HepG2 (cell line): ENCODE data around the gene NOTUM. TPM values are rescaled to one million over a fixed set of nuclear protein-coding genes. Genes with fewer than 3 reads are reported as not detected.

Experiments used
- BORCS8-MEF2B ChIP-seq: sonication (generic); formaldehyde crosslinking; IDR thresholded peaks from 2 replicates; pipeline ENCODE4 v1.8.0; 2022; ENCODE audit warnings: mild to moderate bottlenecking, missing genetic modification reagents
- GATAD1 ChIP-seq: IDR thresholded peaks from 2 replicates; pipeline ENCODE4 v1.6.1; 2016; ENCODE audit warnings: missing genetic modification reagents, missing compliant biosample characterization
- MIXL1 ChIP-seq: IDR thresholded peaks from 2 replicates; pipeline ENCODE4 v1.6.1; 2016
- NFIB ChIP-seq: sonication (generic); formaldehyde crosslinking; IDR thresholded peaks from 2 replicates; pipeline ENCODE4 v1.9.0; 2021; ENCODE audit warnings: missing genetic modification reagents, mild to moderate bottlenecking, borderline replicate concordance
- NR2F2 ChIP-seq: IDR thresholded peaks from 2 replicates; pipeline ENCODE4 v1.6.1; 2012; ENCODE audit warnings: low read depth, inconsistent platforms, borderline replicate concordance
- RXRA ChIP-seq: sonication (generic); formaldehyde crosslinking; IDR thresholded peaks from 2 replicates; pipeline ENCODE4 v1.5.1; 2020; ENCODE audit warnings: missing genetic modification reagents
- SATB2 ChIP-seq: sonication (generic); formaldehyde crosslinking; IDR thresholded peaks from 2 replicates; pipeline ENCODE4 v1.5.0; 2020; ENCODE audit warnings: missing genetic modification reagents
- TAF15 ChIP-seq: fragments of 200-400 bp; formaldehyde crosslinking; IDR thresholded peaks from one replicate; pipeline ENCODE4 v1.6.1; 2018; ENCODE audit warnings: mild to moderate bottlenecking, low read depth, low read length; ENCODE audit not compliant: poor library complexity, severe bottlenecking
- ZC3H13 ChIP-seq: sonication (generic); formaldehyde crosslinking; IDR thresholded peaks from 2 replicates; pipeline ENCODE4 v1.8.1; 2023; ENCODE audit warnings: mild to moderate bottlenecking, missing genetic modification reagents, moderate library complexity
- ZNF468 ChIP-seq: sonication (generic); formaldehyde crosslinking; IDR thresholded peaks from 2 replicates; pipeline ENCODE4 v1.8.0; 2022; ENCODE audit warnings: mild to moderate bottlenecking, moderate library complexity, missing genetic modification reagents
- ZNF484 ChIP-seq: sonication (generic); formaldehyde crosslinking; IDR thresholded peaks from 2 replicates; pipeline ENCODE4 v1.5.1; 2020; ENCODE audit warnings: mild to moderate bottlenecking, low read depth, missing genetic modification reagents, borderline replicate concordance
- ZNF558 ChIP-seq: sonication (generic); formaldehyde crosslinking; IDR thresholded peaks from 2 replicates; pipeline ENCODE4 v1.9.0; 2022; ENCODE audit warnings: mild to moderate bottlenecking, missing genetic modification reagents, borderline replicate concordance
- ZNF615 ChIP-seq: sonication (generic); formaldehyde crosslinking; IDR thresholded peaks from 2 replicates; pipeline ENCODE4 v1.5.0; 2020; ENCODE audit warnings: mild to moderate bottlenecking, missing genetic modification reagents, borderline replicate concordance
- ZNF652 ChIP-seq: IDR thresholded peaks from 2 replicates; pipeline ENCODE4 v1.6.1; 2016; ENCODE audit warnings: low read depth, borderline replicate concordance
- ZNF7 ChIP-seq: IDR thresholded peaks from 2 replicates; pipeline ENCODE4 v1.6.1; 2016; ENCODE audit warnings: missing biosample characterization, missing genetic modification reagents
- ZNF879 ChIP-seq: sonication (generic); formaldehyde crosslinking; IDR thresholded peaks from 2 replicates; pipeline ENCODE4 v1.8.1; 2023; ENCODE audit warnings: missing genetic modification reagents
- ZSCAN12 ChIP-seq: sonication (generic); formaldehyde crosslinking; IDR thresholded peaks from 2 replicates; pipeline ENCODE4 v1.9.0; 2021; ENCODE audit warnings: mild to moderate bottlenecking, missing genetic modification reagents
- polyA plus RNA-seq, 8 experiments: library from polyadenylated mRNA; depleted of rRNA in 3 of 8; stranded (reverse) in 7 of 8; unstranded in 1 of 8; fragments of >200 nt; fragmentation: Illumina TruSeq in 4 of 8; extraction: Trizol in 4 of 8; gene quantifications; 2 replicates each; pipeline versions ENCODE4 v1.2.1 to v1.2.3, GENCODE V29; 2011 to 2016; ENCODE audit warnings: low read depth in 4 of 8, missing spikeins in 1 of 8, mixed read lengths in 1 of 8; ENCODE audit not compliant: insufficient read depth in 1 of 8
- total RNA-seq, 5 experiments: library from RNA; depleted of rRNA; stranded (reverse); fragments of >200 nt; fragmentation: Illumina TruSeq; extraction: Trizol; gene quantifications; 2 replicates each; pipeline ENCODE4 v1.2.3, GENCODE V29; 2016; ENCODE audit warnings: low read depth in 1 of 5
- TF ChIP-seq, protein P1 (sequence below): fragments of 450-650 bp; IDR thresholded peaks from 2 replicates; pipeline ENCODE4 v1.6.1; 2017; ENCODE audit warnings: mild to moderate bottlenecking
- TF ChIP-seq, protein P2 (sequence below): sonication (generic); formaldehyde crosslinking; IDR thresholded peaks from 2 replicates; pipeline ENCODE4 v1.4.0; 2020; ENCODE audit warnings: missing genetic modification reagents
- TF ChIP-seq, protein P3 (sequence below): sonication (generic); formaldehyde crosslinking; conservative IDR thresholded peaks from 2 replicates; pipeline ENCODE4 v1.4.0; 2020; ENCODE audit warnings: missing genetic modification reagents
- TF ChIP-seq, protein P4 (sequence below): sonication (generic); formaldehyde crosslinking; IDR thresholded peaks from 2 replicates; pipeline ENCODE4 v1.4.0; 2020; ENCODE audit warnings: missing genetic modification reagents, borderline replicate concordance

Gene NOTUM
- total and polyA plus RNA-seq, 2 of the 13 experiments (the other 11 are each of a cell fraction or from before 2014, with no cell fraction given), result 150 to 160 TPM

- TF ChIP-seq, protein P1, sequence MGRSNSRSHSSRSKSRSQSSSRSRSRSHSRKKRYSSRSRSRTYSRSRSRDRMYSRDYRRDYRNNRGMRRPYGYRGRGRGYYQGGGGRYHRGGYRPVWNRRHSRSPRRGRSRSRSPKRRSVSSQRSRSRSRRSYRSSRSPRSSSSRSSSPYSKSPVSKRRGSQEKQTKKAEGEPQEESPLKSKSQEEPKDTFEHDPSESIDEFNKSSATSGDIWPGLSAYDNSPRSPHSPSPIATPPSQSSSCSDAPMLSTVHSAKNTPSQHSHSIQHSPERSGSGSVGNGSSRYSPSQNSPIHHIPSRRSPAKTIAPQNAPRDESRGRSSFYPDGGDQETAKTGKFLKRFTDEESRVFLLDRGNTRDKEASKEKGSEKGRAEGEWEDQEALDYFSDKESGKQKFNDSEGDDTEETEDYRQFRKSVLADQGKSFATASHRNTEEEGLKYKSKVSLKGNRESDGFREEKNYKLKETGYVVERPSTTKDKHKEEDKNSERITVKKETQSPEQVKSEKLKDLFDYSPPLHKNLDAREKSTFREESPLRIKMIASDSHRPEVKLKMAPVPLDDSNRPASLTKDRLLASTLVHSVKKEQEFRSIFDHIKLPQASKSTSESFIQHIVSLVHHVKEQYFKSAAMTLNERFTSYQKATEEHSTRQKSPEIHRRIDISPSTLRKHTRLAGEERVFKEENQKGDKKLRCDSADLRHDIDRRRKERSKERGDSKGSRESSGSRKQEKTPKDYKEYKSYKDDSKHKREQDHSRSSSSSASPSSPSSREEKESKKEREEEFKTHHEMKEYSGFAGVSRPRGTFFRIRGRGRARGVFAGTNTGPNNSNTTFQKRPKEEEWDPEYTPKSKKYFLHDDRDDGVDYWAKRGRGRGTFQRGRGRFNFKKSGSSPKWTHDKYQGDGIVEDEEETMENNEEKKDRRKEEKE, result no peak
- TF ChIP-seq TAF15 (no peak), NFIB (CRISPR knock-in tag) (no peak), MIXL1 (CRISPR knock-in tag) (peak; percentile 55; the same call in 1 of the 2 replicates), ZSCAN12 (CRISPR knock-in tag) (peak; percentile 89; the same call in 1 of the 2 replicates), GATAD1 (CRISPR knock-in tag) (peak; percentile 74), ZNF652 (peak; percentile 6; the same call in 1 of the 2 replicates), BORCS8-MEF2B (CRISPR knock-in tag) (peak; percentile 97), NR2F2 (no peak), ZNF7 (CRISPR knock-in tag) (0 out of 2 replicates have a peak, but pooled peaks have one; percentile 40), ZNF484 (CRISPR knock-in tag) (peak; percentile 79), ZNF615 (peak; percentile 97; the same call in 1 of the 2 replicates), SATB2 (CRISPR knock-in tag) (peak; percentile 96; the same call in 1 of the 2 replicates), ZNF558 (CRISPR knock-in tag) (peak; percentile 99), ZNF468 (CRISPR knock-in tag) (peak; percentile 95; the same call in 1 of the 2 replicates), RXRA (CRISPR knock-in tag) (peak; percentile 90), ZC3H13 (CRISPR knock-in tag) (peak; percentile 100), ZNF879 (CRISPR knock-in tag) (peak; percentile 96; the same call in 1 of the 2 replicates)
- TF ChIP-seq, protein P2, sequence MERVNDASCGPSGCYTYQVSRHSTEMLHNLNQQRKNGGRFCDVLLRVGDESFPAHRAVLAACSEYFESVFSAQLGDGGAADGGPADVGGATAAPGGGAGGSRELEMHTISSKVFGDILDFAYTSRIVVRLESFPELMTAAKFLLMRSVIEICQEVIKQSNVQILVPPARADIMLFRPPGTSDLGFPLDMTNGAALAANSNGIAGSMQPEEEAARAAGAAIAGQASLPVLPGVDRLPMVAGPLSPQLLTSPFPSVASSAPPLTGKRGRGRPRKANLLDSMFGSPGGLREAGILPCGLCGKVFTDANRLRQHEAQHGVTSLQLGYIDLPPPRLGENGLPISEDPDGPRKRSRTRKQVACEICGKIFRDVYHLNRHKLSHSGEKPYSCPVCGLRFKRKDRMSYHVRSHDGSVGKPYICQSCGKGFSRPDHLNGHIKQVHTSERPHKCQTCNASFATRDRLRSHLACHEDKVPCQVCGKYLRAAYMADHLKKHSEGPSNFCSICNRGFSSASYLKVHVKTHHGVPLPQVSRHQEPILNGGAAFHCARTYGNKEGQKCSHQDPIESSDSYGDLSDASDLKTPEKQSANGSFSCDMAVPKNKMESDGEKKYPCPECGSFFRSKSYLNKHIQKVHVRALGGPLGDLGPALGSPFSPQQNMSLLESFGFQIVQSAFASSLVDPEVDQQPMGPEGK (CRISPR knock-in tag), result peak; percentile 96
- TF ChIP-seq, protein P3, sequence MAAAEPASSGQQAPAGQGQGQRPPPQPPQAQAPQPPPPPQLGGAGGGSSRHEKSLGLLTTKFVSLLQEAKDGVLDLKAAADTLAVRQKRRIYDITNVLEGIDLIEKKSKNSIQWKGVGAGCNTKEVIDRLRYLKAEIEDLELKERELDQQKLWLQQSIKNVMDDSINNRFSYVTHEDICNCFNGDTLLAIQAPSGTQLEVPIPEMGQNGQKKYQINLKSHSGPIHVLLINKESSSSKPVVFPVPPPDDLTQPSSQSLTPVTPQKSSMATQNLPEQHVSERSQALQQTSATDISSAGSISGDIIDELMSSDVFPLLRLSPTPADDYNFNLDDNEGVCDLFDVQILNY (CRISPR knock-in tag), result no peak; the same call in 1 of the 2 replicates
- TF ChIP-seq, protein P4, sequence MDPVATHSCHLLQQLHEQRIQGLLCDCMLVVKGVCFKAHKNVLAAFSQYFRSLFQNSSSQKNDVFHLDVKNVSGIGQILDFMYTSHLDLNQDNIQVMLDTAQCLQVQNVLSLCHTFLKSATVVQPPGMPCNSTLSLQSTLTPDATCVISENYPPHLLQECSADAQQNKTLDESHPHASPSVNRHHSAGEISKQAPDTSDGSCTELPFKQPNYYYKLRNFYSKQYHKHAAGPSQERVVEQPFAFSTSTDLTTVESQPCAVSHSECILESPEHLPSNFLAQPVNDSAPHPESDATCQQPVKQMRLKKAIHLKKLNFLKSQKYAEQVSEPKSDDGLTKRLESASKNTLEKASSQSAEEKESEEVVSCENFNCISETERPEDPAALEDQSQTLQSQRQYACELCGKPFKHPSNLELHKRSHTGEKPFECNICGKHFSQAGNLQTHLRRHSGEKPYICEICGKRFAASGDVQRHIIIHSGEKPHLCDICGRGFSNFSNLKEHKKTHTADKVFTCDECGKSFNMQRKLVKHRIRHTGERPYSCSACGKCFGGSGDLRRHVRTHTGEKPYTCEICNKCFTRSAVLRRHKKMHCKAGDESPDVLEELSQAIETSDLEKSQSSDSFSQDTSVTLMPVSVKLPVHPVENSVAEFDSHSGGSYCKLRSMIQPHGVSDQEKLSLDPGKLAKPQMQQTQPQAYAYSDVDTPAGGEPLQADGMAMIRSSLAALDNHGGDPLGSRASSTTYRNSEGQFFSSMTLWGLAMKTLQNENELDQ (CRISPR knock-in tag), result 0 out of 2 replicates have a peak, but pooled peaks have one; percentile 80
Observed at GRCh38 chr17:81992306-81993102, 31.5 kb upstream of the NOTUM start (continued).
